ENCODE measurements around the gene PRKAR2B. TPM values are rescaled to one million over a fixed set of nuclear protein-coding genes. Genes with fewer than 3 reads are reported as not detected.

The PRKAR2B gene
- total RNA-seq, 2 experiments from 2014 or later = 69.0 to 210 TPM

- Histone ChIP-seq H4K20me1 (ENCODE audit: insufficient read depth, low read length) (peaks cover 5% of the 10 kb centered on the region; the same call in 1 of the 2 replicates), H3K27ac (ENCODE audit: low read depth, low read length, poor library complexity, severe bottlenecking) (no peak overlapping the region), H3K4me1 (ENCODE audit: insufficient read depth, low read length, poor library complexity, severe bottlenecking) (peaks cover 18% of the 10 kb centered on the region), H3K79me2 (ENCODE audit: insufficient read depth, low read depth, low read length) (peaks cover 42% of the 10 kb centered on the region), H3K4me2 (ENCODE audit: low read length) (peak overlapping the region; percentile 40), H2AFZ (ENCODE audit: low read length) (no peak overlapping the region), H3K9me2 (ENCODE audit: insufficient read depth, low read length) (no peaks in the 10 kb centered on the region), H3K36me3 (ENCODE audit: insufficient read depth, low read length) (0 out of 2 replicates have a peak, but pooled peaks cover 4% of the 10 kb centered on the region), H3K9me3 (ENCODE audit: low read length) (no peaks in the 10 kb centered on the region), H3K4me3 (ENCODE audit: low read depth, low read length, poor library complexity, severe bottlenecking) (no peak overlapping the region)
- TF ChIP-seq, protein P1, sequence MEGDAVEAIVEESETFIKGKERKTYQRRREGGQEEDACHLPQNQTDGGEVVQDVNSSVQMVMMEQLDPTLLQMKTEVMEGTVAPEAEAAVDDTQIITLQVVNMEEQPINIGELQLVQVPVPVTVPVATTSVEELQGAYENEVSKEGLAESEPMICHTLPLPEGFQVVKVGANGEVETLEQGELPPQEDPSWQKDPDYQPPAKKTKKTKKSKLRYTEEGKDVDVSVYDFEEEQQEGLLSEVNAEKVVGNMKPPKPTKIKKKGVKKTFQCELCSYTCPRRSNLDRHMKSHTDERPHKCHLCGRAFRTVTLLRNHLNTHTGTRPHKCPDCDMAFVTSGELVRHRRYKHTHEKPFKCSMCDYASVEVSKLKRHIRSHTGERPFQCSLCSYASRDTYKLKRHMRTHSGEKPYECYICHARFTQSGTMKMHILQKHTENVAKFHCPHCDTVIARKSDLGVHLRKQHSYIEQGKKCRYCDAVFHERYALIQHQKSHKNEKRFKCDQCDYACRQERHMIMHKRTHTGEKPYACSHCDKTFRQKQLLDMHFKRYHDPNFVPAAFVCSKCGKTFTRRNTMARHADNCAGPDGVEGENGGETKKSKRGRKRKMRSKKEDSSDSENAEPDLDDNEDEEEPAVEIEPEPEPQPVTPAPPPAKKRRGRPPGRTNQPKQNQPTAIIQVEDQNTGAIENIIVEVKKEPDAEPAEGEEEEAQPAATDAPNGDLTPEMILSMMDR (conservative IDR thresholded peaks at IDR 0.05; ENCODE audit: low read length) = no peak
- no peak for TF ChIP-seq EZH2phosphoT487 (IDR thresholded peaks at IDR 0.05; ENCODE audit: borderline replicate concordance, low read depth, low read length)
- BruUV-seq (replicated peaks) = no TSS peak
- ChIA-PET CTCF (ENCODE audit: unreplicated experiment) (interaction anchor here (0.6 to 0.8 kb wide), 2 partner anchors 10 to 997 kb away, joined by 3 read pairs; no protein-coding TSS in a partner anchor), POLR2A (interaction anchor here (0.8 to 1.5 kb wide), 5 partner anchors 10 to 258 kb away, joined by 3 to 4 read pairs (median 4); no protein-coding TSS in a partner anchor)
- DNase-seq (ENCODE audit: low spot score) = no peak
- intact Hi-C loops (cut with micrococcal nuclease; ENCODE audit: unreplicated experiment) = no loop called here
Observed at GRCh38 chr7:107173691-107174406, 129.3 kb downstream of the PRKAR2B start.

- DNase-seq (ENCODE audit: low spot score) = no peak
- H3K27ac ChIP-seq (ENCODE audit: low read depth, low read length, poor library complexity, severe bottlenecking) = no peak overlapping the region
- intact Hi-C loops (cut with micrococcal nuclease; ENCODE audit: unreplicated experiment) = no loop called here
- H2AFZ ChIP-seq (ENCODE audit: low read length) = no peak overlapping the region
- no peaks in the 10 kb centered on the region; the same call in 1 of the 2 replicates for H3K79me2 ChIP-seq (ENCODE audit: insufficient read depth, low read depth, low read length)
- ChIA-PET POLR2A (interaction anchor here (0.7 to 1.3 kb wide), 3 partner anchors 10 to 29 kb away, joined by 3 to 8 read pairs (median 4); no protein-coding TSS in a partner anchor), CTCF (ENCODE audit: unreplicated experiment) (no interaction called here)
- peaks cover 3% of the 10 kb centered on the region for H3K4me1 ChIP-seq (ENCODE audit: insufficient read depth, low read length, poor library complexity, severe bottlenecking)
- H3K4me3 ChIP-seq (ENCODE audit: low read depth, low read length, poor library complexity, severe bottlenecking) = no peak overlapping the region
- H3K9me3 ChIP-seq (ENCODE audit: low read length) = no peaks in the 10 kb centered on the region
- peaks cover 5% of the 10 kb centered on the region; the same call in 1 of the 2 replicates for H4K20me1 ChIP-seq (ENCODE audit: insufficient read depth, low read length)
- BruUV-seq (replicated peaks) = no TSS peak
- peaks cover 35% of the 10 kb centered on the region for H3K36me3 ChIP-seq (ENCODE audit: insufficient read depth, low read length)
- no peaks in the 10 kb centered on the region for H3K9me2 ChIP-seq (ENCODE audit: insufficient read depth, low read length)
- no peak for TF ChIP-seq EZH2phosphoT487 (IDR thresholded peaks at IDR 0.05; ENCODE audit: borderline replicate concordance, low read depth, low read length)
- TF ChIP-seq, protein P1 (conservative IDR thresholded peaks at IDR 0.05; ENCODE audit: low read length) = no peak
- H3K4me2 ChIP-seq (ENCODE audit: low read length) = no peak overlapping the region
Observed at GRCh38 chr7:107179326-107180164, 135.0 kb downstream of the PRKAR2B start.
